ENCODE data around the gene KDM6A.

GRCh38 chrX:44906542-44906941, 33.6 kb downstream of the KDM6A start:
- TF ChIP-seq, protein P1, sequence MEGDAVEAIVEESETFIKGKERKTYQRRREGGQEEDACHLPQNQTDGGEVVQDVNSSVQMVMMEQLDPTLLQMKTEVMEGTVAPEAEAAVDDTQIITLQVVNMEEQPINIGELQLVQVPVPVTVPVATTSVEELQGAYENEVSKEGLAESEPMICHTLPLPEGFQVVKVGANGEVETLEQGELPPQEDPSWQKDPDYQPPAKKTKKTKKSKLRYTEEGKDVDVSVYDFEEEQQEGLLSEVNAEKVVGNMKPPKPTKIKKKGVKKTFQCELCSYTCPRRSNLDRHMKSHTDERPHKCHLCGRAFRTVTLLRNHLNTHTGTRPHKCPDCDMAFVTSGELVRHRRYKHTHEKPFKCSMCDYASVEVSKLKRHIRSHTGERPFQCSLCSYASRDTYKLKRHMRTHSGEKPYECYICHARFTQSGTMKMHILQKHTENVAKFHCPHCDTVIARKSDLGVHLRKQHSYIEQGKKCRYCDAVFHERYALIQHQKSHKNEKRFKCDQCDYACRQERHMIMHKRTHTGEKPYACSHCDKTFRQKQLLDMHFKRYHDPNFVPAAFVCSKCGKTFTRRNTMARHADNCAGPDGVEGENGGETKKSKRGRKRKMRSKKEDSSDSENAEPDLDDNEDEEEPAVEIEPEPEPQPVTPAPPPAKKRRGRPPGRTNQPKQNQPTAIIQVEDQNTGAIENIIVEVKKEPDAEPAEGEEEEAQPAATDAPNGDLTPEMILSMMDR (IDR thresholded peaks at IDR 0.05 in 2 of 3, conservative IDR thresholded peaks at IDR 0.05 in 1 of 3; ENCODE audit: borderline replicate concordance in 1 of 3, insufficient read depth in 1 of 3, low read depth in 2 of 3, low read length in 2 of 3): no peak
- TF ChIP-seq EZH2 (IDR thresholded peaks at IDR 0.05) (no peak), CEBPB (IDR thresholded peaks at IDR 0.05; ENCODE audit: low read depth) (no peak)

Data from HCT116 (cell line).